ENCODE data around the gene DENND6B. TPM values are rescaled to one million over a fixed set of nuclear protein-coding genes. Genes with fewer than 3 reads are reported as not detected.

DENND6B gene
- total and polyA plus RNA-seq, 2 of the 13 experiments (the other 11 are each of a cell fraction or from before 2014, with no cell fraction given), result 0.95 to 3.8 TPM

GRCh38 chr22:50293441-50294318, 33.1 kb downstream of the DENND6B start (continued):
- TF ChIP-seq, protein P1, sequence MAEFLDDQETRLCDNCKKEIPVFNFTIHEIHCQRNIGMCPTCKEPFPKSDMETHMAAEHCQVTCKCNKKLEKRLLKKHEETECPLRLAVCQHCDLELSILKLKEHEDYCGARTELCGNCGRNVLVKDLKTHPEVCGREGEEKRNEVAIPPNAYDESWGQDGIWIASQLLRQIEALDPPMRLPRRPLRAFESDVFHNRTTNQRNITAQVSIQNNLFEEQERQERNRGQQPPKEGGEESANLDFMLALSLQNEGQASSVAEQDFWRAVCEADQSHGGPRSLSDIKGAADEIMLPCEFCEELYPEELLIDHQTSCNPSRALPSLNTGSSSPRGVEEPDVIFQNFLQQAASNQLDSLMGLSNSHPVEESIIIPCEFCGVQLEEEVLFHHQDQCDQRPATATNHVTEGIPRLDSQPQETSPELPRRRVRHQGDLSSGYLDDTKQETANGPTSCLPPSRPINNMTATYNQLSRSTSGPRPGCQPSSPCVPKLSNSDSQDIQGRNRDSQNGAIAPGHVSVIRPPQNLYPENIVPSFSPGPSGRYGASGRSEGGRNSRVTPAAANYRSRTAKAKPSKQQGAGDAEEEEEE (CRISPR knock-in tag; IDR thresholded peaks at IDR 0.05; ENCODE audit: borderline replicate concordance), result no peak
- TF ChIP-seq ARID4A (CRISPR knock-in tag; IDR thresholded peaks at IDR 0.05; ENCODE audit: borderline replicate concordance) (peak; percentile 96), RERE (CRISPR knock-in tag; IDR thresholded peaks at IDR 0.05; ENCODE audit: low read depth) (peak; percentile 63; the same call in 1 of the 2 replicates), NFATC3 (CRISPR knock-in tag; IDR thresholded peaks at IDR 0.05) (no peak), ZSCAN12 (CRISPR knock-in tag; IDR thresholded peaks at IDR 0.05) (no peak), AGO1 (IDR thresholded peaks at IDR 0.05; ENCODE audit: low read depth, low read length, poor library complexity, severe bottlenecking) (peak; percentile 24), PBX3 (CRISPR knock-in tag; IDR thresholded peaks at IDR 0.05; ENCODE audit: borderline replicate concordance) (no peak), ZNF761 (CRISPR knock-in tag; conservative IDR thresholded peaks at IDR 0.05) (no peak; the same call in 1 of the 2 replicates), CENPBD1 (CRISPR knock-in tag; IDR thresholded peaks at IDR 0.05; ENCODE audit: borderline replicate concordance, low read depth) (no peak)
- TF ChIP-seq, protein P2, sequence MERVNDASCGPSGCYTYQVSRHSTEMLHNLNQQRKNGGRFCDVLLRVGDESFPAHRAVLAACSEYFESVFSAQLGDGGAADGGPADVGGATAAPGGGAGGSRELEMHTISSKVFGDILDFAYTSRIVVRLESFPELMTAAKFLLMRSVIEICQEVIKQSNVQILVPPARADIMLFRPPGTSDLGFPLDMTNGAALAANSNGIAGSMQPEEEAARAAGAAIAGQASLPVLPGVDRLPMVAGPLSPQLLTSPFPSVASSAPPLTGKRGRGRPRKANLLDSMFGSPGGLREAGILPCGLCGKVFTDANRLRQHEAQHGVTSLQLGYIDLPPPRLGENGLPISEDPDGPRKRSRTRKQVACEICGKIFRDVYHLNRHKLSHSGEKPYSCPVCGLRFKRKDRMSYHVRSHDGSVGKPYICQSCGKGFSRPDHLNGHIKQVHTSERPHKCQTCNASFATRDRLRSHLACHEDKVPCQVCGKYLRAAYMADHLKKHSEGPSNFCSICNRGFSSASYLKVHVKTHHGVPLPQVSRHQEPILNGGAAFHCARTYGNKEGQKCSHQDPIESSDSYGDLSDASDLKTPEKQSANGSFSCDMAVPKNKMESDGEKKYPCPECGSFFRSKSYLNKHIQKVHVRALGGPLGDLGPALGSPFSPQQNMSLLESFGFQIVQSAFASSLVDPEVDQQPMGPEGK (CRISPR knock-in tag; IDR thresholded peaks at IDR 0.05), result peak; percentile 93

All from HepG2 (cell line).